HEK293 (cell line): ENCODE results near the gene ZNF688.

Source experiments
- BCL11A ChIP-seq: fragments of 450-650 bp; formaldehyde crosslinking; IDR thresholded peaks from 2 replicates; pipeline ENCODE4 v1.5.1; 2016; ENCODE audit warnings: low read depth, missing biosample characterization, missing genetic modification characterization
- GLI4 ChIP-seq: fragments of 450-650 bp; formaldehyde crosslinking; IDR thresholded peaks from 2 replicates; pipeline ENCODE4 v1.5.1; 2016; ENCODE audit warnings: missing biosample characterization, missing genetic modification characterization
- GLIS1 ChIP-seq: fragments of 450-650 bp; formaldehyde crosslinking; IDR thresholded peaks from 2 replicates; pipeline ENCODE4 v1.5.1; 2016; ENCODE audit warnings: missing biosample characterization, missing genetic modification characterization
- KLF10 ChIP-seq: fragments of 450-650 bp; IDR thresholded peaks from 2 replicates; pipeline ENCODE4 v1.5.1; 2018; ENCODE audit warnings: missing biosample characterization, mild to moderate bottlenecking, missing genetic modification characterization
- MZF1 ChIP-seq: fragments of 450-650 bp; formaldehyde crosslinking; IDR thresholded peaks from 2 replicates; pipeline ENCODE4 v1.5.1; 2017; ENCODE audit warnings: missing biosample characterization, missing genetic modification characterization, borderline replicate concordance
- TCF7L2 ChIP-seq: IDR thresholded peaks from 2 replicates; pipeline ENCODE4 v1.6.1; 2011; ENCODE audit warnings: low read depth, mild to moderate bottlenecking, inconsistent platforms, low read length, moderate library complexity, borderline replicate concordance
- YY1 ChIP-seq: fragments of 450-650 bp; formaldehyde crosslinking; IDR thresholded peaks from 2 replicates; pipeline ENCODE4 v1.5.1; 2018; ENCODE audit warnings: missing biosample characterization, missing genetic modification characterization
- ZBTB48 ChIP-seq: fragments of 450-650 bp; formaldehyde crosslinking; IDR thresholded peaks from 2 replicates; pipeline ENCODE4 v1.5.1; 2016; ENCODE audit warnings: missing biosample characterization, missing genetic modification characterization
- ZNF140 ChIP-seq: fragments of 450-650 bp; formaldehyde crosslinking; IDR thresholded peaks from 2 replicates; pipeline ENCODE4 v1.5.1; 2016; ENCODE audit warnings: missing biosample characterization, missing genetic modification characterization
- ZNF155 ChIP-seq: fragments of 450-650 bp; formaldehyde crosslinking; IDR thresholded peaks from 2 replicates; pipeline ENCODE4 v1.5.1; 2016; ENCODE audit warnings: missing biosample characterization, missing genetic modification characterization
- ZNF214 ChIP-seq: fragments of 450-650 bp; formaldehyde crosslinking; IDR thresholded peaks from 2 replicates; pipeline ENCODE4 v1.5.1; 2017; ENCODE audit warnings: missing biosample characterization, mild to moderate bottlenecking, missing genetic modification characterization, borderline replicate concordance
- ZNF221 ChIP-seq: fragments of 450-650 bp; formaldehyde crosslinking; IDR thresholded peaks from 2 replicates; pipeline ENCODE4 v1.5.1; 2017; ENCODE audit warnings: missing biosample characterization, missing genetic modification characterization, borderline replicate concordance
- ZNF266 ChIP-seq: fragments of 450-650 bp; formaldehyde crosslinking; IDR thresholded peaks from 2 replicates; pipeline ENCODE4 v1.5.1; 2016; ENCODE audit warnings: missing biosample characterization, missing genetic modification characterization, low read depth
- ZNF521 ChIP-seq: fragments of 450-650 bp; formaldehyde crosslinking; IDR thresholded peaks from 2 replicates; pipeline ENCODE4 v1.5.1; 2017; ENCODE audit warnings: missing biosample characterization, mild to moderate bottlenecking, missing genetic modification characterization
- ZNF529 ChIP-seq: fragments of 450-650 bp; formaldehyde crosslinking; IDR thresholded peaks from 2 replicates; pipeline ENCODE4 v1.5.1; 2017; ENCODE audit warnings: missing genetic modification characterization, missing biosample characterization; ENCODE audit not compliant: insufficient replicate concordance
- ZNF549 ChIP-seq: fragments of 450-650 bp; IDR thresholded peaks from 2 replicates; pipeline ENCODE4 v1.5.1; 2018; ENCODE audit warnings: missing biosample characterization, missing genetic modification characterization, mild to moderate bottlenecking, inconsistent platforms, moderate library complexity
- ZNF623 ChIP-seq: fragments of 450-650 bp; formaldehyde crosslinking; IDR thresholded peaks from 2 replicates; pipeline ENCODE4 v1.5.1; 2016; ENCODE audit warnings: missing biosample characterization, missing genetic modification characterization
- ZNF629 ChIP-seq: fragments of 450-650 bp; formaldehyde crosslinking; IDR thresholded peaks from 2 replicates; pipeline ENCODE4 v1.5.1; 2017; ENCODE audit warnings: missing biosample characterization, missing genetic modification characterization
- ZNF785 ChIP-seq: fragments of 450-650 bp; formaldehyde crosslinking; IDR thresholded peaks from 2 replicates; pipeline ENCODE4 v1.5.1; 2016; ENCODE audit warnings: missing biosample characterization, missing genetic modification characterization
- ZNF791 ChIP-seq: fragments of 450-650 bp; formaldehyde crosslinking; IDR thresholded peaks from 2 replicates; pipeline ENCODE4 v1.5.1; 2016; ENCODE audit warnings: missing biosample characterization, missing genetic modification characterization
- ZNF830 ChIP-seq: fragments of 450-650 bp; IDR thresholded peaks from 2 replicates; pipeline ENCODE4 v1.5.0; 2018; ENCODE audit warnings: missing biosample characterization, missing genetic modification characterization, low read depth, mild to moderate bottlenecking, moderate library complexity
- TF ChIP-seq, protein P1 (sequence below): fragments of 450-650 bp; formaldehyde crosslinking; IDR thresholded peaks from 2 replicates; pipeline ENCODE4 v1.5.1; 2017; ENCODE audit warnings: missing biosample characterization, missing genetic modification characterization
- TF ChIP-seq, protein P2 (sequence below): fragments of 450-650 bp; formaldehyde crosslinking; IDR thresholded peaks from 2 replicates; pipeline ENCODE4 v1.5.1; 2016; ENCODE audit warnings: missing biosample characterization, missing genetic modification characterization, borderline replicate concordance
- TF ChIP-seq, protein P3 (sequence below): fragments of 450-650 bp; formaldehyde crosslinking; IDR thresholded peaks from 2 replicates; pipeline ENCODE4 v1.5.0; 2017; ENCODE audit warnings: missing biosample characterization, missing genetic modification characterization, borderline replicate concordance
- TF ChIP-seq, protein P4 (sequence below): fragments of 450-650 bp; formaldehyde crosslinking; IDR thresholded peaks from 2 replicates; pipeline ENCODE4 v1.5.1; 2017; ENCODE audit warnings: missing biosample characterization, missing genetic modification characterization
- TF ChIP-seq, protein P5 (sequence below): fragments of 450-650 bp; formaldehyde crosslinking; IDR thresholded peaks from 2 replicates; pipeline ENCODE4 v1.5.1; 2016; ENCODE audit warnings: missing biosample characterization, missing genetic modification characterization

The ZNF688 gene

DNA sequence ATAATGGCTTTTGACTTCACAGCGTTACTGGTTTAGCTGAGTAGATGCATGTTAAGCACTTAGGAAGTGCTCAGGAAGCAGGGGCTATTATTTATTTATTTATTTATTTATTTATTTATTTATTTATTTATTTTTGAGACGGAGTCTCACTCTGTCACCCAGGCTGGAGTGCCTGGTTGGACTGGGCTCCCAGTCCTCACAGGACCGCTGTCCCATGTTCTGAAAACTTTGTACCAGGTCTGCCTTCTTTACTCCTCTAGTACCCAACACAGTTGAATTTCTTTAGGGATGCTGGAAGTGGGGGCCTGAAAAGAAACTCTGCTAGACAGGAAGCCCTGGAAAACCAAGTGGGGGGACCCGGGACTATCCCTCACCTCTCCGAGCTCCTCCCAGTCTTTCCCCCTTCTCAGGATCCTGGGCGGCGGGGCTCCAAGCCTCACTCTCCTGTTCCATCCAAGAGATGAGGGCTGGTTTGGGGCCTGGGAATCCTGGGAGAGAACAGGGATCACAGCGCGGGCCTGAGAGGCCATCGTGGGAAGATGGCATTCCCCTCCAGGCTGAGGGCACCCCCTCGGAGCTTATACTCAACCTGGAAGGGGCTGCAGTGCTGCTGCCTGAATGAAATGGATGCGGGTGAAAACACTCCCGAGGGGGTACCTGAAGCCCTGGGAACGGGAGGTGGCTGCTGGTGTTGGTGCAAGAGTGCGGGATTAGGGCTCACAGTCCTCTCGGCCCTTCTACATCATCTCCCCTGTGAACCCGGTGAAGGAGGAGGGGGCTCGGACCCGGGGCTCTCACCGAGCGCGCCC is 674 bp downstream of the ZNF688 start (continued):
- TF ChIP-seq, protein P1, sequence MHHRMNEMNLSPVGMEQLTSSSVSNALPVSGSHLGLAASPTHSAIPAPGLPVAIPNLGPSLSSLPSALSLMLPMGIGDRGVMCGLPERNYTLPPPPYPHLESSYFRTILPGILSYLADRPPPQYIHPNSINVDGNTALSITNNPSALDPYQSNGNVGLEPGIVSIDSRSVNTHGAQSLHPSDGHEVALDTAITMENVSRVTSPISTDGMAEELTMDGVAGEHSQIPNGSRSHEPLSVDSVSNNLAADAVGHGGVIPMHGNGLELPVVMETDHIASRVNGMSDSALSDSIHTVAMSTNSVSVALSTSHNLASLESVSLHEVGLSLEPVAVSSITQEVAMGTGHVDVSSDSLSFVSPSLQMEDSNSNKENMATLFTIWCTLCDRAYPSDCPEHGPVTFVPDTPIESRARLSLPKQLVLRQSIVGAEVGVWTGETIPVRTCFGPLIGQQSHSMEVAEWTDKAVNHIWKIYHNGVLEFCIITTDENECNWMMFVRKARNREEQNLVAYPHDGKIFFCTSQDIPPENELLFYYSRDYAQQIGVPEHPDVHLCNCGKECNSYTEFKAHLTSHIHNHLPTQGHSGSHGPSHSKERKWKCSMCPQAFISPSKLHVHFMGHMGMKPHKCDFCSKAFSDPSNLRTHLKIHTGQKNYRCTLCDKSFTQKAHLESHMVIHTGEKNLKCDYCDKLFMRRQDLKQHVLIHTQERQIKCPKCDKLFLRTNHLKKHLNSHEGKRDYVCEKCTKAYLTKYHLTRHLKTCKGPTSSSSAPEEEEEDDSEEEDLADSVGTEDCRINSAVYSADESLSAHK (tag by site-specific recombination), result peak; percentile 62; the same call in 1 of the 2 replicates
- peak; percentile 94; the same call in 1 of the 2 replicates for TF ChIP-seq MZF1 (tag by site-specific recombination)
- peak; percentile 55; the same call in 1 of the 2 replicates for TF ChIP-seq BCL11A (tag by site-specific recombination)
- TF ChIP-seq ZNF221, result peak; percentile 93; the same call in 1 of the 2 replicates
- TF ChIP-seq, protein P2, sequence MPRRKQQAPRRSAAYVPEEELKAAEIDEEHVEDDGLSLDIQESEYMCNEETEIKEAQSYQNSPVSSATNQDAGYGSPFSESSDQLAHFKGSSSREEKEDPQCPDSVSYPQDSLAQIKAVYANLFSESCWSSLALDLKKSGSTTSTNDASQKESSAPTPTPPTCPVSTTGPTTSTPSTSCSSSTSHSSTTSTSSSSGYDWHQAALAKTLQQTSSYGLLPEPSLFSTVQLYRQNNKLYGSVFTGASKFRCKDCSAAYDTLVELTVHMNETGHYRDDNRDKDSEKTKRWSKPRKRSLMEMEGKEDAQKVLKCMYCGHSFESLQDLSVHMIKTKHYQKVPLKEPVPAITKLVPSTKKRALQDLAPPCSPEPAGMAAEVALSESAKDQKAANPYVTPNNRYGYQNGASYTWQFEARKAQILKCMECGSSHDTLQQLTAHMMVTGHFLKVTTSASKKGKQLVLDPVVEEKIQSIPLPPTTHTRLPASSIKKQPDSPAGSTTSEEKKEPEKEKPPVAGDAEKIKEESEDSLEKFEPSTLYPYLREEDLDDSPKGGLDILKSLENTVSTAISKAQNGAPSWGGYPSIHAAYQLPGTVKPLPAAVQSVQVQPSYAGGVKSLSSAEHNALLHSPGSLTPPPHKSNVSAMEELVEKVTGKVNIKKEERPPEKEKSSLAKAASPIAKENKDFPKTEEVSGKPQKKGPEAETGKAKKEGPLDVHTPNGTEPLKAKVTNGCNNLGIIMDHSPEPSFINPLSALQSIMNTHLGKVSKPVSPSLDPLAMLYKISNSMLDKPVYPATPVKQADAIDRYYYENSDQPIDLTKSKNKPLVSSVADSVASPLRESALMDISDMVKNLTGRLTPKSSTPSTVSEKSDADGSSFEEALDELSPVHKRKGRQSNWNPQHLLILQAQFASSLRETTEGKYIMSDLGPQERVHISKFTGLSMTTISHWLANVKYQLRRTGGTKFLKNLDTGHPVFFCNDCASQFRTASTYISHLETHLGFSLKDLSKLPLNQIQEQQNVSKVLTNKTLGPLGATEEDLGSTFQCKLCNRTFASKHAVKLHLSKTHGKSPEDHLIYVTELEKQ (tag by site-specific recombination), result peak; percentile 80; the same call in 1 of the 2 replicates
- TF ChIP-seq ZBTB48 (tag by site-specific recombination), result no peak
- peak; percentile 99 for TF ChIP-seq ZNF266 (tag by site-specific recombination)
- TF ChIP-seq ZNF521 (tag by site-specific recombination), result no peak
- TF ChIP-seq TCF7L2, result no peak
- peak; percentile 93 for TF ChIP-seq ZNF791 (tag by site-specific recombination)
- TF ChIP-seq, protein P3, sequence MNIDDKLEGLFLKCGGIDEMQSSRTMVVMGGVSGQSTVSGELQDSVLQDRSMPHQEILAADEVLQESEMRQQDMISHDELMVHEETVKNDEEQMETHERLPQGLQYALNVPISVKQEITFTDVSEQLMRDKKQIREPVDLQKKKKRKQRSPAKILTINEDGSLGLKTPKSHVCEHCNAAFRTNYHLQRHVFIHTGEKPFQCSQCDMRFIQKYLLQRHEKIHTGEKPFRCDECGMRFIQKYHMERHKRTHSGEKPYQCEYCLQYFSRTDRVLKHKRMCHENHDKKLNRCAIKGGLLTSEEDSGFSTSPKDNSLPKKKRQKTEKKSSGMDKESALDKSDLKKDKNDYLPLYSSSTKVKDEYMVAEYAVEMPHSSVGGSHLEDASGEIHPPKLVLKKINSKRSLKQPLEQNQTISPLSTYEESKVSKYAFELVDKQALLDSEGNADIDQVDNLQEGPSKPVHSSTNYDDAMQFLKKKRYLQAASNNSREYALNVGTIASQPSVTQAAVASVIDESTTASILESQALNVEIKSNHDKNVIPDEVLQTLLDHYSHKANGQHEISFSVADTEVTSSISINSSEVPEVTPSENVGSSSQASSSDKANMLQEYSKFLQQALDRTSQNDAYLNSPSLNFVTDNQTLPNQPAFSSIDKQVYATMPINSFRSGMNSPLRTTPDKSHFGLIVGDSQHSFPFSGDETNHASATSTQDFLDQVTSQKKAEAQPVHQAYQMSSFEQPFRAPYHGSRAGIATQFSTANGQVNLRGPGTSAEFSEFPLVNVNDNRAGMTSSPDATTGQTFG (tag by site-specific recombination), result no peak
- TF ChIP-seq ZNF140 (tag by site-specific recombination), result peak; percentile 99
- TF ChIP-seq ZNF623, result peak; percentile 95
- no peak for TF ChIP-seq ZNF549 (tag by site-specific recombination)
- TF ChIP-seq GLI4, result no peak
- TF ChIP-seq YY1 (tag by site-specific recombination), result no peak
- TF ChIP-seq, protein P4, sequence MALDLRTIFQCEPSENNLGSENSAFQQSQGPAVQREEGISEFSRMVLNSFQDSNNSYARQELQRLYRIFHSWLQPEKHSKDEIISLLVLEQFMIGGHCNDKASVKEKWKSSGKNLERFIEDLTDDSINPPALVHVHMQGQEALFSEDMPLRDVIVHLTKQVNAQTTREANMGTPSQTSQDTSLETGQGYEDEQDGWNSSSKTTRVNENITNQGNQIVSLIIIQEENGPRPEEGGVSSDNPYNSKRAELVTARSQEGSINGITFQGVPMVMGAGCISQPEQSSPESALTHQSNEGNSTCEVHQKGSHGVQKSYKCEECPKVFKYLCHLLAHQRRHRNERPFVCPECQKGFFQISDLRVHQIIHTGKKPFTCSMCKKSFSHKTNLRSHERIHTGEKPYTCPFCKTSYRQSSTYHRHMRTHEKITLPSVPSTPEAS, result peak; percentile 23; the same call in 1 of the 2 replicates
- TF ChIP-seq ZNF529 (tag by site-specific recombination), result peak; percentile 91
- TF ChIP-seq, protein P5, sequence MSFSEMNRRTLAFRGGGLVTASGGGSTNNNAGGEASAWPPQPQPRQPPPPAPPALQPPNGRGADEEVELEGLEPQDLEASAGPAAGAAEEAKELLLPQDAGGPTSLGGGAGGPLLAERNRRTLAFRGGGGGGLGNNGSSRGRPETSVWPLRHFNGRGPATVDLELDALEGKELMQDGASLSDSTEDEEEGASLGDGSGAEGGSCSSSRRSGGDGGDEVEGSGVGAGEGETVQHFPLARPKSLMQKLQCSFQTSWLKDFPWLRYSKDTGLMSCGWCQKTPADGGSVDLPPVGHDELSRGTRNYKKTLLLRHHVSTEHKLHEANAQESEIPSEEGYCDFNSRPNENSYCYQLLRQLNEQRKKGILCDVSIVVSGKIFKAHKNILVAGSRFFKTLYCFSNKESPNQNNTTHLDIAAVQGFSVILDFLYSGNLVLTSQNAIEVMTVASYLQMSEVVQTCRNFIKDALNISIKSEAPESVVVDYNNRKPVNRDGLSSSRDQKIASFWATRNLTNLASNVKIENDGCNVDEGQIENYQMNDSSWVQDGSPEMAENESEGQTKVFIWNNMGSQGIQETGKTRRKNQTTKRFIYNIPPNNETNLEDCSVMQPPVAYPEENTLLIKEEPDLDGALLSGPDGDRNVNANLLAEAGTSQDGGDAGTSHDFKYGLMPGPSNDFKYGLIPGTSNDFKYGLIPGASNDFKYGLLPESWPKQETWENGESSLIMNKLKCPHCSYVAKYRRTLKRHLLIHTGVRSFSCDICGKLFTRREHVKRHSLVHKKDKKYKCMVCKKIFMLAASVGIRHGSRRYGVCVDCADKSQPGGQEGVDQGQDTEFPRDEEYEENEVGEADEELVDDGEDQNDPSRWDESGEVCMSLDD (tag by site-specific recombination), result no peak
- 0 out of 2 replicates have a peak, but pooled peaks have one; percentile 82 for TF ChIP-seq ZNF155 (tag by site-specific recombination)
- peak; percentile 31; the same call in 1 of the 2 replicates for TF ChIP-seq ZNF214 (tag by site-specific recombination)
- TF ChIP-seq ZNF785 (tag by site-specific recombination), result peak; percentile 64; the same call in 1 of the 2 replicates
- peak; percentile 85 for TF ChIP-seq ZNF629
- no peak for TF ChIP-seq ZNF830 (tag by site-specific recombination)
- TF ChIP-seq KLF10, result no peak
- peak; percentile 23; the same call in 1 of the 2 replicates for TF ChIP-seq GLIS1 (tag by site-specific recombination)
